Measurements from ENCODE around the gene SOX15.
"Not testable (repeated sequence)": the region's sequence is repeated elsewhere in the genome, so short reads cannot be mapped to it uniquely, and the experiment has no call there.

Gene SOX15

DNA sequence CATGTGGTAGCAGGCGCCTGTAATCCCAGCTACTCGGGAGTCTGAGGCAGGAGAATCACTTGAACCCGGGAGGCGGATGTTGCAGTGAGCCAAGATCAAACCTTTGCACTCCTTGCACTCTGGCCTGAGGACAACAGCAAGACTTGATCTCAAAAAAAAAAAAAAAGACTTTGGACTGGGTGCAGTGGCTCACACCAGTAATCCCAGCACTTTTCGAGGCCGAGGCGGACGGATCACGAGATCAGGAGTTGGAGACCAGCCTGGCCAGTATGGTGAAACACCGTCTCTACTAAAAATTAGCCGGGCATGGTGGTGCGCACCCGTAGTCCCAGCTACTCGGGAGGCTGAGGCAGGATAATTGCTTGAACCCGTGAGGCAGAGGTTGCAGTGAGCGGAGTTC, 35.9 kb upstream of the SOX15 start:
- not testable (repeated sequence) for H3K27me3 ChIP-seq (ENCODE audit: control insufficient read depth, insufficient read depth, low read length); H3K36me3 ChIP-seq (ENCODE audit: control insufficient read depth, low read depth, low read length); H3K4me1 ChIP-seq (ENCODE audit: control insufficient read depth, low read depth, low read length); H3K27ac ChIP-seq (ENCODE audit: low read length); H3K4me3 ChIP-seq (ENCODE audit: low read length); H3K9me3 ChIP-seq (ENCODE audit: control insufficient read depth, low read depth, low read length); H3K9ac ChIP-seq (ENCODE audit: low read length)

- peaks cover 8% of the 10 kb centered on the region for H3K4me1 ChIP-seq (ENCODE audit: control insufficient read depth, low read depth, low read length)
- no peaks in the 10 kb centered on the region for H3K9me3 ChIP-seq (ENCODE audit: control insufficient read depth, low read depth, low read length)
- H3K27me3 ChIP-seq (ENCODE audit: control insufficient read depth, insufficient read depth, low read length) = no peaks in the 10 kb centered on the region
- H3K27ac ChIP-seq (ENCODE audit: low read length) = no peak overlapping the region
- no peaks in the 10 kb centered on the region for H3K36me3 ChIP-seq (ENCODE audit: control insufficient read depth, low read depth, low read length)
- H3K4me3 ChIP-seq (ENCODE audit: low read length) = no peak overlapping the region
- H3K9ac ChIP-seq (ENCODE audit: low read length) = no peak overlapping the region
Measured at GRCh38 chr17:7623661-7624060, 33.8 kb upstream of the SOX15 start.

GRCh38 chr17:7620835-7621234, 30.9 kb upstream of the SOX15 start:
- Histone ChIP-seq H3K4me3 (ENCODE audit: low read length) (no peak overlapping the region), H3K9me3 (ENCODE audit: control insufficient read depth, low read depth, low read length) (no peaks in the 10 kb centered on the region), H3K27ac (ENCODE audit: low read length) (no peak overlapping the region), H3K9ac (ENCODE audit: low read length) (no peak overlapping the region), H3K4me1 (ENCODE audit: control insufficient read depth, low read depth, low read length) (no peaks in the 10 kb centered on the region), H3K36me3 (ENCODE audit: control insufficient read depth, low read depth, low read length) (no peaks in the 10 kb centered on the region), H3K27me3 (ENCODE audit: control insufficient read depth, insufficient read depth, low read length) (no peaks in the 10 kb centered on the region)

DNA sequence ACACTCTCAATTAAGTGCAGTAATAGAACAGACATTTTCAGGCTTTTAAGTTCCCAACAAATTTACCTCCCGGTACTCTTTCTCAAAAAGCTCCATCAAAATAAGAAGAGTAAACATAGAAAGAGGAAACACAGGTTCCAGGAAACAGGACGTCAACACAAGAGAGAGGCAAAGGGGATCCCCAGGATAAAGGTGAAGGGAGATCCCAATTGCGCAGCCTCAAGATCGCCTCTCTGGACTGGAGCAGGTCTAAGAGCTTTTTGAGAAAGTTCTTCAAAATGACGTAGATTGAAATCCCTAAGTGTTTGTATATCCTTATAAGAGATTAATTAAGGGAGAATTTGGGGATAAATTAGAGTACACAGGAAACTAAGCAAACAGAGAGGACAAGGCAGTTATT, 28.7 kb upstream of the SOX15 start:
- Histone ChIP-seq H3K27me3 (ENCODE audit: control insufficient read depth, insufficient read depth, low read length) (no peaks in the 10 kb centered on the region), H3K4me3 (ENCODE audit: low read length) (no peak overlapping the region), H3K27ac (ENCODE audit: low read length) (no peak overlapping the region), H3K9me3 (ENCODE audit: control insufficient read depth, low read depth, low read length) (no peaks in the 10 kb centered on the region), H3K36me3 (ENCODE audit: control insufficient read depth, low read depth, low read length) (no peaks in the 10 kb centered on the region), H3K4me1 (ENCODE audit: control insufficient read depth, low read depth, low read length) (peaks cover 2% of the 10 kb centered on the region), H3K9ac (ENCODE audit: low read length) (no peak overlapping the region)

- Histone ChIP-seq H3K27me3 (ENCODE audit: control insufficient read depth, insufficient read depth, low read length) (no peaks in the 10 kb centered on the region), H3K9ac (ENCODE audit: low read length) (no peak overlapping the region), H3K27ac (ENCODE audit: low read length) (no peak overlapping the region), H3K4me3 (ENCODE audit: low read length) (peak overlapping the region; percentile 31), H3K9me3 (ENCODE audit: control insufficient read depth, low read depth, low read length) (no peaks in the 10 kb centered on the region), H3K4me1 (ENCODE audit: control insufficient read depth, low read depth, low read length) (peaks cover 18% of the 10 kb centered on the region), H3K36me3 (ENCODE audit: control insufficient read depth, low read depth, low read length) (peaks cover 6% of the 10 kb centered on the region)
Measured at GRCh38 chr17:7615265-7615747, 25.4 kb upstream of the SOX15 start.

DNA sequence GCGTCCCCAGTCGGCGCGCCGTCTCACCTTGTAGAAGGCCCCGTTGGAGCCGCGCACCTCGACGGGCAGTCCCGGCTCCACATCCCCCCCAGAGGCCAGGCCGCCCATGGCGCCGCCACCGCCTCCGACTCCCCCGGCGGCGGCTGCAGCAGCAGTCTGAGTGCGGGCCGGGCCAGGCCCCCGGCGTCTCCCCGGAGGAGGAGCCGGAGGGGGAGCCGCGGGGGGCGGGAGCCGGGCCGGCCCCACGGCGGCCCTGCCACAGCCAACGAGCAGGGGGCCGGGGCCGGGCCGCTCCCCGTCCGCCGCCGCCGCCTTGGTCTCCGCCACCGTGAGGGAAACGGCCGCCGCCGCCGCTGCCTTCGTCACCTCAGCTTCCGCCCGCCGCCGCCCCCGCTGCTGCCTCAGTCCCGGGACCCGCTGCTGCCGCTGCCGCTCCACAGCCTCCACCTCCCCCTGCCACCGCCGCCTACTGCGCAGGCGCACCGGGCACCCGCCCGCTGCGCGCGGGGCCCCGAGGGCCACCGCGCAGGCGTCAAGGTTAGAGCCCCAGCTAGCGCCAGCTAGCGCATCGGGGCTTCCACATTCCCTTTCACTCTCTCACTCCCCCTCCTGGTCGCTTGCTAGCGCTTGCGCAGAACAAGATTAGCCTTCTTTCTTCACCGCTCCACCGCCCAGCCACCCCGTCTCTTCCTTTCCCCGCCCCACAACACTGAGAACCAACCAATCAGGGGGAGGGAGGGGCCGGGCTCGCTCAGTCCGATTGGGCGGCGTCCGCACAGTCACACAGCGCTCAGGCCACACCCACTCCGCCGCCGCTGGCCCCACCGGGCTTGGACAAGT, 24.8 kb upstream of the SOX15 start, which contains the start of gene FXR2:
Gene FXR2, minus strand, starts transcription at position 473 of the 840 bp plus-strand sequence. Its CDS starts 365 bp downstream, at position 108.
- H3K27me3 ChIP-seq (ENCODE audit: control insufficient read depth, insufficient read depth, low read length) = no peaks in the 10 kb centered on the region
- no peaks in the 10 kb centered on the region for H3K9me3 ChIP-seq (ENCODE audit: control insufficient read depth, low read depth, low read length)
- no peak within 1 kb of the TSS for H3K27ac ChIP-seq (ENCODE audit: low read length)
- peak within 1 kb of the TSS; percentile 91 for H3K4me3 ChIP-seq (ENCODE audit: low read length)
- H3K9ac ChIP-seq (ENCODE audit: low read length) = peak within 1 kb of the TSS; percentile 51
- H3K36me3 ChIP-seq (ENCODE audit: control insufficient read depth, low read depth, low read length) = peaks cover 6% of the 10 kb centered on the region
- H3K4me1 ChIP-seq (ENCODE audit: control insufficient read depth, low read depth, low read length) = peaks cover 18% of the 10 kb centered on the region

DNA sequence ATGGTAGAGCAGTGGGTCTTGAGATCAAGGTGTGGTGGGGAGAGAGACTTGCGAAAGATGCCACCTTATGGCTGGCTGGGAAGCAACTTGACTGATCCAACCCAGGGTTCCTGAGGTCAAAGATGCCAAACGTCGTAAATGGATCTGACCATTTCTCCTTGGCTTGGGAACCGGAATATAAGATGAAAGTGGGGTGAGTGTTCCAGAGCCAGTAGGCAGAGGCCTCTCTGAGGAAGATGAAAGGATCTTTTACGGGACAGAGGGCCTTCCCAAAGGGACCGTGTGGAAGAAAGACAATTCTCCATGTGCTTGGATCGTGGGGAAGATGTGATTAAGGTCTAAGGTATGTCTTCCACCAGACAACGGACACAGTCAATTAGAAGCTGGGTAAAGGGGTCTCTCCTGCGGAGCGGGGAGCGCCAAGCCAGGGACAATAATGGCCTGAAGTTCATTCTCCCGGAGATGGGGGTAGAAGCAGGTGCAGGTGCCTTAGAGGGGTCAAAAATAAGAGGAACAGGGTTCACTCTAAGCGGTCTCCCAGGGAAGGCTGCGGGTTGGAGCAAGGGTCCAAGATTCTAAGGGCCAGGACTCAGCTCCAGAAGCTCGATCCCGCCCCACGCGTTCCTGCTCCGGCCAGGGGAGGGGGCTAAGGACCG, 24.0 kb upstream of the SOX15 start:
- Histone ChIP-seq H3K9ac (ENCODE audit: low read length) (peak overlapping the region; percentile 51), H3K4me1 (ENCODE audit: control insufficient read depth, low read depth, low read length) (peaks cover 18% of the 10 kb centered on the region), H3K9me3 (ENCODE audit: control insufficient read depth, low read depth, low read length) (no peaks in the 10 kb centered on the region), H3K36me3 (ENCODE audit: control insufficient read depth, low read depth, low read length) (peaks cover 6% of the 10 kb centered on the region), H3K27me3 (ENCODE audit: control insufficient read depth, insufficient read depth, low read length) (no peaks in the 10 kb centered on the region), H3K4me3 (ENCODE audit: low read length) (peak overlapping the region; percentile 91), H3K27ac (ENCODE audit: low read length) (no peak overlapping the region)

DNA sequence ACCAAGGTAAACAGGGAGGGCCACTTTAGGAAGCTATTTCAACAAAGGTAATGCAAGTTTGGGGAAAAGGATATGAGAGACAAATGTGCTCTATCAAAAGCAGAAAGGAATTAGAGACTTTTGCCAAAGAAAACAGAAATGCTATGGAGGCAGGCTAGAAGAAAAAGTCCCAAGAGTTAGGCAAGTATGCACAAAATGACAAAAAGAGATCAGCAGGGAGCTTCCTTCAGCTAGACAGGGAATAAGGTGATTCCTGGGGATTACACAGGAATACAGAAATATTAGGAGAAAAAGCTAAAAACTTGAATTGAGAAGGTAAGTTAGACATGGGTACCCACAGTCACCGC, 22.4 kb upstream of the SOX15 start:
- Histone ChIP-seq H3K27ac (ENCODE audit: low read length) (no peak overlapping the region), H3K27me3 (ENCODE audit: control insufficient read depth, insufficient read depth, low read length) (no peaks in the 10 kb centered on the region), H3K9ac (ENCODE audit: low read length) (no peak overlapping the region), H3K9me3 (ENCODE audit: control insufficient read depth, low read depth, low read length) (no peaks in the 10 kb centered on the region), H3K4me3 (ENCODE audit: low read length) (no peak overlapping the region), H3K36me3 (ENCODE audit: control insufficient read depth, low read depth, low read length) (peaks cover 6% of the 10 kb centered on the region), H3K4me1 (ENCODE audit: control insufficient read depth, low read depth, low read length) (peaks cover 18% of the 10 kb centered on the region)

DNA sequence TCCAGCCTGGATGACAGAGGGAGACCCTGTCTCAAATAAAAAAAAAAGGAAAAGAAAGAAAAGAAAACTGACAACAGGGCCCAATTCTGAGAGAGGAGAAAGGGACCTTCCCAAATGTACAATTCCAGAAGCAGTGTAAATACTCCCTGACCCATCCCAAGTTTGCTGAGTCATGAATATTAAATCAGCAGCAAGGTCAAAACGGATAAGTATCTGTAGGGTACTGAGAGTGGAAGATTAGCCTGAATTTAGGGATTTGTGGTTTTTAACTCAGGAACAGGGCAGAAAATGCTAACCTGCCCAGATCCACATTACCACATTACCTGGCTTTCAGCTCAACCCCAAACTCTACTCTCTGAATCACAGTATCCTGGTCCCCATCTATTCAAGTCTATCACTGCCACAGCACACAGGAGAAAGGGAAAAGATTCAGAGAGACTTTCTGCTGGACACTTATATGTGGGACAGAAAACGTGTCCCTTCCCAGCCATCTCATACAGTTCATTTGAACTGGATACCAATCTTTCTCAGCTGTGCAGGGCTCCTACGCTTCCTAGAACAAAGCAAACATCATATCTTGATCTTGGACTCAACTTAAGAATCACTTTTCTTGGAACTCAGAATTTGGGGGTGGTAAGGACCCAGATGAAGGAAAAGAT, 21.9 kb upstream of the SOX15 start:
- Histone ChIP-seq H3K9ac (ENCODE audit: low read length) (no peak overlapping the region), H3K9me3 (ENCODE audit: control insufficient read depth, low read depth, low read length) (no peaks in the 10 kb centered on the region), H3K27ac (ENCODE audit: low read length) (no peak overlapping the region), H3K4me3 (ENCODE audit: low read length) (no peak overlapping the region), H3K36me3 (ENCODE audit: control insufficient read depth, low read depth, low read length) (peaks cover 6% of the 10 kb centered on the region), H3K27me3 (ENCODE audit: control insufficient read depth, insufficient read depth, low read length) (no peaks in the 10 kb centered on the region), H3K4me1 (ENCODE audit: control insufficient read depth, low read depth, low read length) (peaks cover 18% of the 10 kb centered on the region)

- H3K27me3 ChIP-seq (ENCODE audit: control insufficient read depth, insufficient read depth, low read length) = no peaks in the 10 kb centered on the region
- peaks cover 10% of the 10 kb centered on the region for H3K36me3 ChIP-seq (ENCODE audit: control insufficient read depth, low read depth, low read length)
- no peak overlapping the region for H3K4me3 ChIP-seq (ENCODE audit: low read length)
Measured at GRCh38 chr17:7610641-7611040, 20.7 kb upstream of the SOX15 start.

GRCh38 chr17:7606280-7606679, 16.4 kb upstream of the SOX15 start:
- Histone ChIP-seq H3K4me1 (ENCODE audit: control insufficient read depth, low read depth, low read length) (no peaks in the 10 kb centered on the region), H3K36me3 (ENCODE audit: control insufficient read depth, low read depth, low read length) (peaks cover 37% of the 10 kb centered on the region), H3K9me3 (ENCODE audit: control insufficient read depth, low read depth, low read length) (no peaks in the 10 kb centered on the region)

More at GRCh38 chr17:7610641-7611040, 20.7 kb upstream of the SOX15 start:
- H3K4me1 ChIP-seq (ENCODE audit: control insufficient read depth, low read depth, low read length) = peaks cover 18% of the 10 kb centered on the region
- H3K27ac ChIP-seq (ENCODE audit: low read length) = no peak overlapping the region
- H3K9me3 ChIP-seq (ENCODE audit: control insufficient read depth, low read depth, low read length) = no peaks in the 10 kb centered on the region
- no peak overlapping the region for H3K9ac ChIP-seq (ENCODE audit: low read length)

More at GRCh38 chr17:7606280-7606679, 16.4 kb upstream of the SOX15 start:
- Histone ChIP-seq H3K27me3 (ENCODE audit: control insufficient read depth, insufficient read depth, low read length) (no peaks in the 10 kb centered on the region), H3K4me3 (ENCODE audit: low read length) (no peak overlapping the region), H3K27ac (ENCODE audit: low read length) (no peak overlapping the region), H3K9ac (ENCODE audit: low read length) (no peak overlapping the region)

Measured in iPS-18a (cell line).